Measurements from ENCODE around the gene PHF19.

Gene PHF19

DNA sequence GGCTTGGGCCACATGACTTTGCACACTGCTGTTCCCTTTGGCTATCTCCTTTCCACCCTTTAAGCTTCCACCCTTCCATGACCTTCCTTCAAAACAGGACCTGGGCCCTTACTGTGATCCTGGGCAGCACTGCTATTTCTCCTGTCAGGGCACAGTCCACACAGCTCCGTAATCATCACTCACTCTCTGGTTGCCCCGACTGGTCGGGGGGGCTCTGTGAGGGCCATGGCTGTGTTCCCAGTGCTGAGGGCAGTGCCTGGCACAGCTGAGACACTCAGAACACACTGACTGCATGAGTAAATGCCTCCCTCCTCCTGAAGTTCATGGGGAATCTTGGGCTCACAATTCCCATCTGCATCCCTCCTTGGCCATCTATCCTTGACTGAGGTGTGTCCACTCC, 37.4 kb upstream of the PHF19 start:
- H3K79me2 ChIP-seq (ENCODE audit: control insufficient read depth, insufficient read depth, low read length, poor library complexity): no peaks in the 10 kb centered on the region
- no peak overlapping the region for H4K8ac ChIP-seq (ENCODE audit: low read depth, low read length)
- peaks cover 2% of the 10 kb centered on the region for H3K9me3 ChIP-seq (ENCODE audit: insufficient read depth, low read depth, low read length)
- H2AFZ ChIP-seq (ENCODE audit: insufficient read depth, low read length, poor library complexity): no peak overlapping the region
- H3K79me1 ChIP-seq (ENCODE audit: low read length): no peaks in the 10 kb centered on the region
- no peak overlapping the region for H3K9ac ChIP-seq (ENCODE audit: low read length)
- DNase-seq: no peak
- no peak overlapping the region for H3K23ac ChIP-seq (ENCODE audit: low read length)
- H3K4me2 ChIP-seq (ENCODE audit: low read length): no peak overlapping the region
- no peak overlapping the region for H2BK120ac ChIP-seq (ENCODE audit: insufficient read depth, low read length, poor library complexity)
- no peak overlapping the region for H3K14ac ChIP-seq (ENCODE audit: low read length)
- WGBS (ENCODE audit: extremely low coverage, insufficient coverage, insufficient read length): no CpG with 5 or more reads among the region's 3 CpGs
- H2AK5ac ChIP-seq (ENCODE audit: low read length): no peak overlapping the region
- H3K4me1 ChIP-seq (ENCODE audit: control insufficient read depth in 1 of 2, insufficient read depth in 2 of 2, low read length in 2 of 2): peaks cover 7 to 8% of the 10 kb centered on the region in 2 experiments
- no peak overlapping the region for H4K12ac ChIP-seq (ENCODE audit: low read depth, low read length)
- H2BK12ac ChIP-seq (ENCODE audit: low read length): no peak overlapping the region
- no peaks in the 10 kb centered on the region for H3K27me3 ChIP-seq (ENCODE audit: insufficient read depth, low read length)
- no peak overlapping the region for H4K91ac ChIP-seq (ENCODE audit: low read depth, low read length)
- no peak overlapping the region for H2BK5ac ChIP-seq (ENCODE audit: low read depth, low read length, poor library complexity)
- H3K4ac ChIP-seq (ENCODE audit: low read depth, low read length): no peak overlapping the region
- no peak overlapping the region for H3K4me3 ChIP-seq (ENCODE audit: low read depth, low read length)
- no peak overlapping the region for H3K18ac ChIP-seq (ENCODE audit: low read length)
- no peak overlapping the region for H3K27ac ChIP-seq (ENCODE audit: low read depth, low read length)
- H3K36me3 ChIP-seq (ENCODE audit: control insufficient read depth in 1 of 2, insufficient read depth in 2 of 2, low read length in 2 of 2): no peaks in the 10 kb centered on the region

- Histone ChIP-seq H3K4me2 (ENCODE audit: low read length) (no peak overlapping the region), H4K91ac (ENCODE audit: low read depth, low read length) (no peak overlapping the region), H2BK5ac (ENCODE audit: low read depth, low read length, poor library complexity) (no peak overlapping the region), H2BK12ac (ENCODE audit: low read length) (no peak overlapping the region), H3K27me3 (ENCODE audit: insufficient read depth, low read length) (no peaks in the 10 kb centered on the region), H4K8ac (ENCODE audit: low read depth, low read length) (no peak overlapping the region), H3K23ac (ENCODE audit: low read length) (no peak overlapping the region), H3K9me3 (ENCODE audit: insufficient read depth, low read depth, low read length) (peaks cover 4% of the 10 kb centered on the region), H3K27ac (ENCODE audit: low read depth, low read length) (no peak overlapping the region), H3K18ac (ENCODE audit: low read length) (no peak overlapping the region), H4K12ac (ENCODE audit: low read depth, low read length) (no peak overlapping the region), H3K14ac (ENCODE audit: low read length) (no peak overlapping the region), H3K9ac (ENCODE audit: low read length) (no peak overlapping the region), H3K4ac (ENCODE audit: low read depth, low read length) (no peak overlapping the region), H2AK5ac (ENCODE audit: low read length) (no peak overlapping the region), H2AFZ (ENCODE audit: insufficient read depth, low read length, poor library complexity) (no peak overlapping the region), H3K4me3 (ENCODE audit: low read depth, low read length) (no peak overlapping the region), H3K79me1 (ENCODE audit: low read length) (no peaks in the 10 kb centered on the region), H3K36me3 (ENCODE audit: control insufficient read depth in 1 of 2, insufficient read depth in 2 of 2, low read length in 2 of 2) (no peaks in the 10 kb centered on the region), H2BK120ac (ENCODE audit: insufficient read depth, low read length, poor library complexity) (no peak overlapping the region), H3K79me2 (ENCODE audit: control insufficient read depth, insufficient read depth, low read length, poor library complexity) (no peaks in the 10 kb centered on the region), H3K4me1 (ENCODE audit: control insufficient read depth in 1 of 2, insufficient read depth in 2 of 2, low read length in 2 of 2) (peaks cover 3% of the 10 kb centered on the region in 2 experiments)
- WGBS (ENCODE audit: extremely low coverage, insufficient coverage, insufficient read length): no CpG with 5 or more reads among the region's 4 CpGs
- no peak for DNase-seq
These were observed 36.8 kb upstream of the PHF19 start for GRCh38 chr9:120913647-120914264.

- Histone ChIP-seq H2BK120ac (ENCODE audit: insufficient read depth, low read length, poor library complexity) (no peak overlapping the region), H3K4me2 (ENCODE audit: low read length) (no peak overlapping the region), H3K4me3 (ENCODE audit: low read depth, low read length) (no peak overlapping the region), H3K23ac (ENCODE audit: low read length) (no peak overlapping the region), H3K79me2 (ENCODE audit: control insufficient read depth, insufficient read depth, low read length, poor library complexity) (no peaks in the 10 kb centered on the region), H2AK5ac (ENCODE audit: low read length) (no peak overlapping the region), H3K14ac (ENCODE audit: low read length) (no peak overlapping the region), H3K4me1 (ENCODE audit: control insufficient read depth in 1 of 2, insufficient read depth in 2 of 2, low read length in 2 of 2) (no peaks in the 10 kb centered on the region), H4K91ac (ENCODE audit: low read depth, low read length) (no peak overlapping the region), H2AFZ (ENCODE audit: insufficient read depth, low read length, poor library complexity) (no peak overlapping the region), H4K8ac (ENCODE audit: low read depth, low read length) (no peak overlapping the region), H2BK12ac (ENCODE audit: low read length) (no peak overlapping the region), H4K12ac (ENCODE audit: low read depth, low read length) (no peak overlapping the region), H2BK5ac (ENCODE audit: low read depth, low read length, poor library complexity) (no peak overlapping the region), H3K18ac (ENCODE audit: low read length) (no peak overlapping the region), H3K9ac (ENCODE audit: low read length) (no peak overlapping the region), H3K79me1 (ENCODE audit: low read length) (no peaks in the 10 kb centered on the region), H3K4ac (ENCODE audit: low read depth, low read length) (no peak overlapping the region), H3K27ac (ENCODE audit: low read depth, low read length) (no peak overlapping the region), H3K9me3 (ENCODE audit: insufficient read depth, low read depth, low read length) (peaks cover 4% of the 10 kb centered on the region), H3K36me3 (ENCODE audit: control insufficient read depth in 1 of 2, insufficient read depth in 2 of 2, low read length in 2 of 2) (no peaks in the 10 kb centered on the region), H3K27me3 (ENCODE audit: insufficient read depth, low read length) (no peaks in the 10 kb centered on the region)
- no peak for DNase-seq
- WGBS (ENCODE audit: extremely low coverage, insufficient coverage, insufficient read length): no CpG with 5 or more reads among the region's 13 CpGs
These were observed 36.1 kb upstream of the PHF19 start for GRCh38 chr9:120912958-120913646.

DNA sequence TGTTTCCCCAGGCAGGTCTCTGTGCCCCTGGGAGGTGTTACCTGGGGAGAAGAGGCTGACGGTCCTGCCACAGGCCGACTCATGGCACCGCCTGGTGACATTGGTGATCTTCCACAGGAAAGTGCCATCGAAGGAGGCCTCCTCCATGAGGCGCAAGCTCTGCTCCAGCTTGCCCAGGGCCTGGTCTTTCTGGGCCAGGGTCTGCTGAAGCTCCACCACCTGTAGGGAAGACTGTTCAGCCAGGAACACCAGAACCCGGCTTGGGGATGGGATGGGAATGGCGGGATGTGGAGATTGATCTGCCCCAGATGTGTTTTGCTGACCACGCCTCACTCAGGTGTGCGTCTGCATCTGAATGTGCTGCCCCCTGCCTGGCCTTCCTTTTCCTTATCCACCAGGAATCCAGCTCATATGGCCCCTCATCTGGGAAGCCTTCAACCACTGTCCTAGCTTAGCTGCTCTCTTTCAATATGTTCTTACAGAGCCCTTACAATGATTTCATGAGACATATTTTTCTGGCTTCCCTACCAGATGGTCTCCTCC, 34.4 kb upstream of the PHF19 start:
- Histone ChIP-seq H4K8ac (ENCODE audit: low read depth, low read length) (no peak overlapping the region), H3K4me1 (ENCODE audit: control insufficient read depth in 1 of 2, insufficient read depth in 2 of 2, low read length in 2 of 2) (no peaks in the 10 kb centered on the region), H2BK12ac (ENCODE audit: low read length) (no peak overlapping the region), H3K14ac (ENCODE audit: low read length) (no peak overlapping the region), H3K79me1 (ENCODE audit: low read length) (no peaks in the 10 kb centered on the region), H2BK120ac (ENCODE audit: insufficient read depth, low read length, poor library complexity) (no peak overlapping the region), H3K18ac (ENCODE audit: low read length) (no peak overlapping the region), H3K4ac (ENCODE audit: low read depth, low read length) (no peak overlapping the region), H3K23ac (ENCODE audit: low read length) (no peak overlapping the region), H3K4me2 (ENCODE audit: low read length) (no peak overlapping the region), H3K9ac (ENCODE audit: low read length) (no peak overlapping the region), H2BK5ac (ENCODE audit: low read depth, low read length, poor library complexity) (no peak overlapping the region), H2AFZ (ENCODE audit: insufficient read depth, low read length, poor library complexity) (no peak overlapping the region), H3K4me3 (ENCODE audit: low read depth, low read length) (no peak overlapping the region), H3K79me2 (ENCODE audit: control insufficient read depth, insufficient read depth, low read length, poor library complexity) (no peaks in the 10 kb centered on the region), H4K91ac (ENCODE audit: low read depth, low read length) (no peak overlapping the region), H2AK5ac (ENCODE audit: low read length) (no peak overlapping the region), H3K27me3 (ENCODE audit: insufficient read depth, low read length) (no peaks in the 10 kb centered on the region), H3K36me3 (ENCODE audit: control insufficient read depth in 1 of 2, insufficient read depth in 2 of 2, low read length in 2 of 2) (no peaks in the 10 kb centered on the region), H4K12ac (ENCODE audit: low read depth, low read length) (no peak overlapping the region), H3K27ac (ENCODE audit: low read depth, low read length) (no peak overlapping the region), H3K9me3 (ENCODE audit: insufficient read depth, low read depth, low read length) (peaks cover 3% of the 10 kb centered on the region)
- WGBS (ENCODE audit: extremely low coverage, insufficient coverage, insufficient read length): no CpG with 5 or more reads among the region's 9 CpGs
- DNase-seq: no peak

Data from trophoblast cell (in vitro differentiated cells and primary cell).